ENCODE measurements around the gene FUT3.

The FUT3 gene

DNA sequence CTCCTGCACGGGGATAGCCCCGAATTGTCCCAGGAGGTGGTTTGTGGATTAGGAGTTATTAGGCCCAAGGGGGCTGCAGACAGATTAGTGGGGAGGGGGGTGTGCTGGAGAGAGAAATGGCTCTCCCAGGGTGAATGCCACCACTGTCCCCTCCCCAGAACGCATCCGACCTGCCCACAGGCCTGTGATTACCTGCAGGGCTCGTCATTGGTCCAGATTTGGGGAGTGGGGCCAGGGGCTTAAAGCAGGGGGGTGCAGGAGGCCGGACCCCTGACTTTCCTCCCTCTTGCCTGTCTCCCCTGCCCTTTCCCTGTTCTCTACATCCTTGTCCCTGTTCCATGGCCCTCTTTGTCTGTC is 45.1 kb downstream of the FUT3 start:
- Histone ChIP-seq H3K4me3 (peak overlapping the region in 2 of 7 experiments; percentile 31 to 32), H3K27ac (peak overlapping the region in 1 of 21 experiments; percentile 11)

DNA sequence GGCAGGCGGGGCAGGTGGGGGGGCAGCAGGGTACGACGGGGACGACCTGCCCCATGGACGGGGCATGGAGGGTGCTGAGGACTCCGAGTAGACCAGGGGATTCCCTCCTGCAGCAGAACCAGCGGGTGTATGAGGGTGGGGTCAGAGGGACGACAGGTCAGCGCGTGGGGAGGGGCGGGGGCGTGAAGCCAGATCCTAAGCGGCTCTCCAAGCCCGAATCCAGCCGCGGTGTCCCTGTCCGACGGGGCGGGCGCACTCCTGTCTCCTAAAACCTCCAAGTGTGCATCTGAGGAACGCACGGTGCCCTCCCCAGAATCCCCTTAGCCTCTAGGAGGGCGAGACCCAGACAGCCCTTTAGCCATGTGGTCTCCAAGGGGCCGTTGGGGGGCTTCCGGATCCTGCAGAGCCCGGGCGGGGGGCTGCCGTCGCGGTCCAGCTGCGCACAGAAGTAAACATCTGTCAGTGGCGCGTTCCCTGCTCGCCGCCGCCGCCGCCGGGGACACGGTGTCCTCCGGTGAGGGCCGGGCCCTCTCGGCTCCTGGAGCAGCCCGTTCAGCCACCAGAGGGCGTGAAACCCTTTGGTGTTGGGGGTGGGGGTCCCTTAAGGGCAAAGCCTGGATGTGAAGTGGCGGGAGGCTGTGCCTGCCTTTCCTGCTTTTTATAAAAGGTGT is 45.7 kb downstream of the FUT3 start:
- H3K4me3 ChIP-seq = peak overlapping the region in 3 of 7 experiments; percentile 27 to 32 (median 31)
- peak overlapping the region in 1 of 21 experiments; percentile 11 for H3K27ac ChIP-seq

DNA sequence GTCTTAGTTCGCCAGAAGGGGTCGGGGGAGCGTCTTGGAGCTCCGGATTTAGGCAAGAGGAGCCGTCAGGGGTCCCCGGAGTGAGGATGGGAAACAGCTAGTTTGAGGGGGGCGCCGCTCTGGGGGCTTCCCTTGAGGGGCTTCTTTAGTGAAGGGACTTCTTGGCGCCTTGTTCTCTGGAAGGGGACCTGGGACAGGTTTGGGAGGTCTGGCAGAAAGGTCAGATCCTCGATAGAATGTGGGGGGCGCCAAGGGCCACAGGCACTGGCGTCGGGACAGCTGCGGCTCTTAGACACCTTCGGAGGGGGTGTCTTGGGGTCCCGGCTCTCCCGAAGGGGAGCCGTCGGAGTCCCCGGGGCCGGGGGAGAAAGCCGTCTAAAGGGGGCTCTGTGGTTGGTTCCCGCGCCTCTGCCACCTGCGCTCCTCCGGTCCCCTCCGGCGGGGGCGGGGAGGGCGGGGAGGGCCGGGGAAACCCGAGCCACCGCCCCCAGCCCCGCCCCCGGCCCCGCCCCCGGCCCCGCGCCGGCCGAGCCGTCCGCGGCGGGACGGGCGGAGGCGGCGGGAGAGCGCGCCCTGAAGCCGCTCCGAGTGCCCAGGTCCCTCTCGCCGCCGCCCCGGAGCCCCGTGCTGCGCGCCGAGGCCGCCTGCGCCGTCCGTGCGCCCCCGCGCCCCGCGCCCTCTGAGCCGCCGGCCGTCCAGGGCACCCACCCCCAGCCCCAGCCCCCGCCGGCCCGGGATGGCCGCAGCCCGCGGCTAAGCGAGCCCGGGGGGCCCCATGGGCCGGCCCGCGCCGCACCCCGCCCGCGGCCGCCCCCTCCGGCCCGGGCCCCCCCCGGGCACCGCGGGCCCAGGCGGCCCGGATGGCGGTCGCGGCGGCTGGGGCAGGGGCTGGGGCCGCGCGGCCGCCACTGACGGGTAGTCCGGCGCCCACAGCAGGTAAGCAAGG is 46.5 kb downstream of the FUT3 start, which contains the start of gene NRTN:
Gene NRTN, plus strand, starts transcription at position 552 of the 946 bp plus-strand sequence. CDS start 19,099 bp downstream, outside the sequence.
- peak within 1 kb of the TSS in 4 of 7 experiments; percentile 1 to 32 (median 30) for H3K4me3 ChIP-seq
- H3K27ac ChIP-seq = peak within 1 kb of the TSS in 1 of 21 experiments; percentile 42

DNA sequence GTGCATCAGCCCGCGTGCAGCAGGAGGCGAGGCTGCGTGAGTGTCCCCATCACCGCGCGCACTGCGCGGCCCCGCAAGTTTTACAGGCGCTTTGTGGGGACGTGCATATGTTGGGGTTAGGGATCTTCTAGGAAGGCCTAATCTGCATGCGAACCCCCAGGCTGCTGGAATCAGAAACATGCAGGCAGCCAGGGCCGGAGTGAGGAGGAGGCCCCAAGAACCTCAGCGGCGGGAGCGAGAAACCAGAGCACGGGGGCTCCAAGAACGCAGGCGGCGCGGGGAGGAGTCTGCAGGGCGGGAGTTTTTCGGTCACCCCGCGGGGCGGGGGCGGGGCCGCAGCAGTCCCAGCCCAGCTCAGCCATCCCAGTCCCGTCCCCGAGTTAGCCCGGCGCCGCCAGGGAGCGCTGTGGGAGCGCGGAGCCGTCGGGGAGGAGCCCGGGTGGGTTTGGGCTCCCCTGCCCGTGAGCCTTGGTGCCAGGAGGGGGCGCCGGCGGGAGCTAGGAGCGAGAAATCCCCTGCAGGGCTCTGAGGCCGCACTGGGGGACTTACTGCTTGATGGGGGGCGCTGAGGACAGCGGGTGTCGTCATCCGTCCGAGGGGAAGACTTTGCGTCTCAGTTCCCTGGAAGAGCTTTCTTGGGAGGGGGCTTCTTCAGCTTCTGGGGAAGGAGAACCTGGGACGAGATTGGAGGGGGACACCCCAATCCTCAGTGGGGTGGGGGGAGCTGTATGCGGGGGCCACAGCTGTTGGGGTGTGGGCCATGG is 47.3 kb downstream of the FUT3 start:
- H3K27ac ChIP-seq = peak overlapping the region in 1 of 21 experiments; percentile 42
- H3K4me3 ChIP-seq = peak overlapping the region in 4 of 7 experiments; percentile 1 to 29 (median 20)

DNA sequence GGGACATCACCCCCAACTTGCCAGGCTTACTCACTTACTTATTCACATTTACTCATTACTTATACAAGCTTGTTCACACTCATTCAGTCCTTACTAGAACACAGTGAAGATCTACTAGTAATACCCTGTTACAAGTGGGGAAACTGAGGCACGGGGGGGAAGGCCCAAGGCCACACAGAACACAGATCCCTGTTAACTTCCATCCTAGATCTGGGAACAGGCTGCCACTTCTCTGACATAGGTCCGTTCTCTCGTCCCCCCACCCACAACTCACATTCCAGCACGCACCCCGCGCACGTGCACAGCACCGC is 47.9 kb downstream of the FUT3 start:
- H3K27ac ChIP-seq = no peak overlapping the region
- H3K4me3 ChIP-seq = peak overlapping the region in 3 of 7 experiments; percentile 13 to 29 (median 28)

DNA sequence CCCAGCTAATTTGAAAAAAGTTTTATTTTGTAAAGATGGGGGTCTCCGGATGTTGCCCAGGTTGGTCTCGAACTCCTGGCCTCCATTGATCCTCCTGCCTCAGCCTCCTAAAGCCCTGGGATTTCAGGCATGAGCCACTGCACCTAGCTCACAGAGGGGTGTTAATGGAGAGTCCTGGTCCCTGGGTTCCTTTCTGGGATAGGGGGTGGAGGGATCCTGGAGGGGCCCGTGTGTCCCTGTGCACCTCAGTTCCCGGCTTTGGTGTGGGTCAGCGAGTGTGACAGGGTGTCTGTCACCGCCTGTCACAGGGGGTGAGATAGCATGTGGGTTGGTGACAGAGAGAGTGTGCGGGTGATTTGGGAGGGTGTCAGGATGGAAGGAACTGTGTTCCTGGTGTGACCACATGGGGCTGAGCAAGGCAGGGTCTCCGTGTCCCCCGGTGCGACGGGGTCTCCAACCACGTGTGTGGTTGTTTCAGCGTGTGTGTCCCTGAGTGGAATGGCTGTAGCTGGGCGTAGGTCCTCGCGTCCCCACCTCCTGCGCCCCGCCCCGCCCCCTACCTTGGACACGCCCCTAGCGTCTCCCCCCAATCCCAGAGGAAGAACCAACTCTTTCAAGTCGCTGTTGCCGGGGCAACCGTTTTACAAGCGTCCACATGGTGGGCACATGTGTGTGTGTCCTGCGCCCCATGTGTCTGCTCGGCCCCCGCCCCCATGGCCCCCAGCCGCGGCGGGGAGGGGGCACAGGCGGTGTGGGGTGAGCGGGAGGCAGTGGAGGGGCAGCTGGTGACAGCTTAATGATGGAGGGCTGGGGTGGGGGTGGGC is 49.2 kb downstream of the FUT3 start:
- Histone ChIP-seq H3K4me3 (no peak overlapping the region), H3K27ac (no peak overlapping the region)

DNA sequence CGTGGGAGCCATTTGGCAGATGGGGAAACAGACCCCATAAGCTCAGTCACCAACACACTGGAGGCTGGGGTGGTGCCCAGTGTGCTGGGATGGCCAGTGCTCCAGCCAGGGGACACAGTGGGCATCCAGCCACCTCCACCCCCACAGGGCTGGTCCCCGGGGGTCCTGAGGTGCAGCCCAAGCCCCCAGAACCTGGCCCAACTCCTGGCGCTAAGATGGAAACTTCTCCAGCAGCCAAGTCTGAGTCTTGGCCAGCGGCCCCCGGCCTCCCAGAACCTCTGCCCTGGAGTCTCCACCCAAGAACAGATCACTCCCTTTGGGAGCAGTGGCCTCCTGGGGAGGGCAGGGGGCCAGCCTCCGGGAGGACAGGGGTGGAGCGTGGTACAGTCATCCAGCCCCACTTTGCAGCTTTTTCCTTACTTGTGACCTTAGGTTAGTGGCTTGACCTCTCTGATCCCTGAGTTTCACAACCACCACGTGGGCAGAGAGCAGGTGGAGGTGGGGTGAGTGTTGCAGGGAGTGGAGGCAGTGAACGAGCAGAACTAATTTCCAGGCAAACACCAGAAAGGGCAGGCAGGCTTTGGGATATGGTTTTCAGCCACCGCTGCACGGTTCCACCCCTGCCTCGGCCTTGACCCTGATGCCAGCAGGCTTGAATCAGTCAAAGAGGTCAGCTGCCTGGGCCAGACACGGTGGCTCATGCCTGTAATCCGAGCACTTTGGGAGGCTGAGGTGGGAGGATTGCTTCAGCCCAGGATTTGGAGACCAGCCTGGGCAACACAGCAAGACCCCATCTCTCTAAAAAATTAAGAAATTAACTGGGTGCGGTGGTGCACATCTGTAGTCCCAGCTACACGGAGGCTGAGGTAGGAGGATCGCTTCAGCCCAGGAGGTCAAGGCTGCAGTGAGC is 50.6 kb downstream of the FUT3 start:
- no peak overlapping the region for H3K27ac ChIP-seq

DNA sequence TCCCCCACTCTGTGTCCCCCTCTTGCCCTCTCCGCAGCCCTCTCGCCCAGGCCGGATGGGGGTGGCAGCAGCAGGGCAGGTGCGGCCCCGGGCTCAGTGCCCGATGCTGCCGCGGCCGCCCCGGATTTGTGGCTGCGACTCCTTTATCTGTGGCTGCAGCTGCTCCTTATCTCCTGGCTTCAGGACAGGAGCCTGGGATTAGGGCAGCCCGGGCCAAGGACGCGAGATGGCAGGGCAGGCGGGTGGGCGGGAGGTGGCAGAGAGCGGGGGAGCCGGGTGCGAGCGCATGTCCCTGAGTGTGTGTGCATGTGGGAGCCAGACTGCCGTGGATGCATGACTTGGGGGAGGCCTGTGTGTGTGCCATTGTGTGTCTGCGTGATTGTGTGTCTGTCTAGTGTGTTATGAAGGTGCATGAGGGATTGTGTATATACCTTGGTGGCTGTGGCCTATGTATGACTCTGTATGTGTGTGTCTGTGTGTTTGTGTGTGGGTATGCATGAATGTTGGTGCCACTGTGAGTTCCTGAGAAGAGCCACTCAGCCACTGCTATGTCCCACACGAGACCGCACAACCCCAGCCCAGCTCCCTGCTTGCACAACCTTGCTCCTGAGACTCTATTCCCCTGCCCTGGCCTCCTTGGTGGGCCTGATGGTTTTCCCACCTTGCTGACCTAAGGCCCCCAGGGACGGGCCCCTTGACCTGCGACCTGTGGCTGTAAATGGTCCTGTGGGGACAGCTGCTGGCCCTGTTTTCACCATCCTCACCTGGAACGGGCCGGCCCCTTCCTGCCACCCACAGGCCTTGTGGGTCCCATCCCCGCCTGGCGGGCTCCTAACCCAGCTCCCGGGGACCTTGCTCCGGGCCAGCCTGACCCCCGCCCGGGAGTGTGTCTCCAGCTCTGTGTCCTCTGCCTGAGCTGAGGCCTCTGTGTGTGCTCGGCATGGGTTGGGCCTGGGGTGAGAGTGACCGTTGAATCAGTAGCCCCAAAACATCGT is 51.7 kb downstream of the FUT3 start:
- H3K27ac ChIP-seq = no peak overlapping the region
- H3K4me3 ChIP-seq = no peak overlapping the region

More for the DNA sequence above, 50.6 kb downstream of the FUT3 start:
- H3K4me3 ChIP-seq = no peak overlapping the region

DNA sequence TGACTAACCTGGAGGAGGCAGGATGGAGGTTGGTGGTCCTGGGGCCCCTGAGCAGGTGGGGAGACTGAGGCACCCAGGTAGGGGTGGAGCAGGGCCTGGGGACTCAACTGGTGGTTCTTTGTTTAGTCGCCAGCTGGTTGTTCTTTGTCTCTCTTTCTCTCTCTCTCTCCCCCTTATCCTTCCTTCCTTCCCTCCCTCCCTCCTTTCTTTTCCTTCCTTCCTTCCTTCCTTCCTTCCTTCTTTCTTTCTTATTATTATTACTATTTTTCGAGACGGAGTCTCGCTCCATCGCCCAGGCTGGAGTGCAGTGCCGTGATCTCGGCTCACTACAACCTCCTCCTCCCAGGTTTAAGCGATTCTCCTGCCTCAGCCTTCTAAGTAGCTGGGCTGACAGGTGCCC is 53.0 kb downstream of the FUT3 start:
- H3K4me3 ChIP-seq = no peak overlapping the region
- H3K27ac ChIP-seq = no peak overlapping the region

DNA sequence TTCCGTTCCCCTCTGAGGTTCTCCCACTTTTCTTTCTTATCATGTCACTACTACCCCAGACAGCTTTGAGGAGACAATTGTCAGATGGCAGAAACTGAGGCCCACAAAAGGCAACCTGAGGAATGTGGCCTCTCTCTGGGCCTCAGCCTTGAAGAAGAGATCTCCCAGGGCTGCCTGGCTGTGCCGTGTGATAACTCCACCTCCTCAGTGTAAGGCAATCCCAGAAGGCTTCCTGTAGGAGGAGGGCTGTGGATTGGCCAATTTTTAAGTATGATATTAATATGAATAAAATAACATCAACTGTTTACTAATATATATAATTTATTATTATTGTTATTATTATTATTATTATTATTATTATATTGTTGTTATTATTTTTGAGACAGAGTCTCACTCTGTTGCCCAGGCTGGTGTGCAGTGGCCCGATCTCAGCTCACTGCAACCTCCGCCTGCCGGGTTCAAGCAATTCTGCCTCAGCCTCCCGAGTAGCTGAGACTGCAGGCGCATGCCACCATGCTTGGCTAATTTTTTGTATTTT is 55.8 kb downstream of the FUT3 start:
- Histone ChIP-seq H3K4me3 (no peak overlapping the region), H3K27ac (no peak overlapping the region)

DNA sequence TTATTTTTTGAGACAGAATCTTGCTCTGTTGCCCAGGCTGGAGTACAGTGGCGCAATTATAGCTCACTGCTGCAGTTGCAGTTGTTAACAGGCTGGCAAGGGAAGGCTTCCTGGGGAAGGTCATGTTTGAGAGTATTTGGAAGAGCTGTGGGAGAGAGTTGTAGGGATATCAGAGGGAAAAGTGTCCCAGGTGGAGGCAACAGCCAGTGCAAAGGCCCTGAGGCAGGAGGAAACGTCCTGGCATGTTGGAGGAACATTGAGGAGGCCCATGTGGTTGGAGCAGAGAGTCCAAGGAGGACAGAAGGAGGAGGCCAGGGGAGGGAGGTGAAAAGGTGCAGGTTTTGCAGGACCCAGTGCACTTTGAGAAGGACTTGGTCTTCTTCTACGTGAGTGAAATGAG is 58.1 kb downstream of the FUT3 start:
- no peak overlapping the region for H3K27ac ChIP-seq

More for the DNA sequence above, 58.1 kb downstream of the FUT3 start:
- H3K4me3 ChIP-seq = no peak overlapping the region

Data from skin epidermis (tissue), 12 donors.